Embryonic facial prominence (tissue), 1 donor: Measurements from ENCODE around the gene NOS3.
"Not testable (repeated sequence)": the region's sequence is repeated elsewhere in the genome, so short reads cannot be mapped to it uniquely, and the experiment has no call there.

Experiments used
- DNase-seq: peaks from one replicate; pipeline ENCODE4 v3.0.0-alpha.2; 2016; ENCODE audit errors: extremely low spot score

NOS3 gene

DNA sequence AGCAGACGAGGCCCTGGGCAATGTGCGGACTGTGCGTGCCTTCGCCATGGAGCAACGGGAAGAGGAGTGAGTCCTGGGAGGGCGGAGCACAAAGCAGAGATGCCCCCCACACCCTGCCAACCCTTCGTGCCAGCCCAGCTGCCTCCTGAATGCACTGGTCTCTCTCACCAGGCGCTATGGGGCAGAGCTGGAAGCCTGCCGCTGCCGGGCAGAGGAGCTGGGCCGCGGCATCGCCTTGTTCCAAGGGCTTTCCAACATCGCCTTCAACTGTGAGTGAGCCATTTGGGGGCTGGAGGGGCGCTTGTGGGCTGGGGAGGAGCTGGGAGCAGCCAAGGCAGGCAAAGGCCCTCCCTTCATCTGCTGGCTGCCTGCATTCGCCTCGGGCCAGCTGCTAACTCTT lies 45.1 kb downstream of the NOS3 start:
- DNase-seq = no peak

GRCh38 chr7:151038951-151039849 lies 48.4 kb downstream of the NOS3 start:
- no peak for DNase-seq

DNA sequence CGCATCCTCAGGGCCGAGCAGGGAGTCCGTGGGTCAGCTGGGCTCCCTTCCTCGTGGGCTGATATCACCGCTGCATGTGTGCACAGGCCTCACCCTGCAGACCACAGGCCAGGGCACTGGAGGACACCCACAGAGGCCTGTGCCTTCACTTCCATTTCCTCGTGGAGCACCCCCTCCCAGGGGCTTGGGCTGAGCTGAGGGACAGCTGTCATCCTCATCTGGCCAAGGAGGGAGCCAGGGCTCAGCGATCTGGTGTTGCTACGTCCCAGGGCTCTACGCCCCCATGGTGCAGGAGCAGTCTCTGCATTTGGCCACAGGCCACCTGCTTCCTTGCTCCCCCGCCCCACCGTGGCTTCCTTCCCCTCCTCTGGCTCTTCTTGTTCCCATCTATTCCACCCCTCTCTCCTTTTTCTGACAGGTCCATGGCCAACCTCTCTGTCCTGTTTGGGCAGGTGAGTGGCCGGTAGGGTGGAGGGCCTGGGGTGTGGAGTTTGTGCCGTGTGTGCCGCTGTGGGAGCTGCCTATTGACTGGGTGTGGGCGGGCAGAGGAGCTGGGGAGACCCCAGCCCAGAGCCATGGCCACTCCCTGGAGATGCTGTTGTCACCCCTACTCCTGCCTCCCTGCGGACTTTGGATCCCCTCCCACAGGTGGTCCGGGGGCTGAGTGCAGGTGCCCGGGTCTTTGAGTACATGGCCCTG lies 49.2 kb downstream of the NOS3 start:
- no peak for DNase-seq

GRCh38 chr7:151040616-151041375 lies 50.0 kb downstream of the NOS3 start:
- DNase-seq = no peak

GRCh38 chr7:151043449-151043848 lies 52.6 kb downstream of the NOS3 start:
- DNase-seq = not testable (repeated sequence)

GRCh38 chr7:151043959-151044358 lies 53.1 kb downstream of the NOS3 start:
- DNase-seq = no peak

- no peak for DNase-seq
These were observed 54.4 kb downstream of the NOS3 start for GRCh38 chr7:151045262-151045661.

DNA sequence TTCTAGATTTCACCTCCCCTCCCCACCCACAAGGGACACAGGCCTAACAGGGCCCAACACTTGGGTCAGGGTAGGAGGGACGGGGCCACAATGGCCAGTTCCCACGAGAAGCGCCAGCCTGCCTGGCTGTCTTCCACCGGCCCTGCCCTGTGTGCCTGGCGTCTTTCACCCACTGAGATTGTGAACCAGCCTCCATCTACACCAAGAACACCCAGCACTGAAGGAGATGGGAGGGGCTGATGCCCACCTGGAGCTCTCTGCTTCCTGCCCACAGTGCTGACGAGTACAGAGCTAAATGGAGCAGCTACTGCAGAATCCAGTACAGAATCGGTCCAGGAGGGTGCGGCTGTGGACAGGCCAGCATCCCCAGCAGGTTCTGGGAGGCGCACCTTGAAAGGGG lies 55.1 kb downstream of the NOS3 start:
- DNase-seq = no peak

GRCh38 chr7:151046603-151047573 lies 56.1 kb downstream of the NOS3 start:
- no peak for DNase-seq

GRCh38 chr7:151047976-151048815 lies 57.4 kb downstream of the NOS3 start, which contains the start of gene ASIC3:
TSS of gene ASIC3 (plus strand) at chr7:151048531. CDS start at chr7:151048886, 355 bp downstream.
- DNase-seq = no peak

GRCh38 chr7:151048911-151049463 lies 58.2 kb downstream of the NOS3 start:
- no peak for DNase-seq

DNA sequence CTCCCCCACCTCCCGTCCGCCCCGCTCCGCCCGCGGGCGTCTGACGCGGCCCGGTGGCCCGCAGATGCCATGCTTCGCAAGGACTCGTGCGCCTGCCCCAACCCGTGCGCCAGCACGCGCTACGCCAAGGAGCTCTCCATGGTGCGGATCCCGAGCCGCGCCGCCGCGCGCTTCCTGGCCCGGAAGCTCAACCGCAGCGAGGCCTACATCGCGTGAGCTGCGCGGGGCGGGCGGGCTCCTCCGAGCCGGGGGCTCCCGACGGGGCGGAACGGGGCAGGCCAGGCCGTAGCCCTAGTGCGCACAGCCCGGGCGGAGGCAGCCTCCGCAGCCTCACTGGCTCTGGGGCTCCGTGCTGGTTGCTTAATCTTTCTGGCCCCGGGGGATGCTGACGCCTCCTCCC lies 60.3 kb downstream of the NOS3 start:
- DNase-seq = no peak

GRCh38 chr7:151053096-151053495 lies 62.3 kb downstream of the NOS3 start:
- DNase-seq = no peak

DNA sequence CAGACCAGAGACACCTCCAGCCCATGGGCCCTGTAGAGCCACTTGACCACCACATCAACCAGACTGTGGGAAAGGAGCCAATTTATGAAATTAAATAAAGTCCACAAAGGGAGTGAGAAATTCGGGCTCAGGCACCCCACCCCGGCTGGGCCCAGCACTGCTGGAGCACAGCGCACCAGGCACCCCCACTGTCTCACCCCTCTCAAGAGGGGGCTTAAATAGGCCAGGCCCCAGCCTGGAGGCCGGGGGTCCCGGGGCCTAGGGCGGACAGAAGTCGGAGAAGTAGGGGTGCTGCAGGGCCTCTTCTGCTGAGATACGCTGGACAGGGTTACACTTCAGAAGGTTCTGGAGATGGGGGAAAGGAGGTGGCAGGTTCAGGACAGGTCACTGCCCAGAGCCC lies 62.9 kb downstream of the NOS3 start:
- no peak for DNase-seq

GRCh38 chr7:151056283-151056665 lies 65.5 kb downstream of the NOS3 start:
- no peak for DNase-seq

GRCh38 chr7:151056666-151057505 lies 66.1 kb downstream of the NOS3 start:
- no peak for DNase-seq

DNA sequence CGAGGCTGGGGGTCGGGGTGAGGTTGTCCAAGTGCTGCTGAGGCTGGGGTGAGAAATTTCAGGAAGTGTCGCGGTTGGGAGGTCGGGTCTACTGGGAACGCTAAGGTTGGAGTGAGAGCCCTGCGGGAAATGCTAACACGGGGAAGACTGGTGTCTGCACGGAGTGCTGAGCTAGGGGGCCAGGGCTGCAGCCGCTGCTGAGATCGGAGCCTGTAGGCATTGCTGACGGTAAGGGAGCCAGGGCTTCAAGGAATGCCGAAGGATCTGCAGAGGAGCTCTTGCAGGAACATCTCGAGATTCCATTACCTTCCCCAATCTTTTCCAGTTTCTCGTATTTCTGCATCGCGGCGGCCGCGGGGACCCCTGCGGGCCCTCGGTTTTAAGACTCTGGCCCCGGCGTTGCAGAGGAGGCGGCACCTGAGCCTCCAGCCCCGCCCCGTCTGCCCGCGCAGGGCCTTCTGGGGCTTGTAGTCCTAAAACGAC lies 66.7 kb downstream of the NOS3 start, which contains the start of gene CDK5:
Gene CDK5 (minus strand): TSS at position 392 of the 483 bp plus-strand sequence. CDS start 49 bp downstream, at position 343.
- DNase-seq = no peak

- DNase-seq = peak; percentile 100
These were observed 67.4 kb downstream of the NOS3 start for GRCh38 chr7:151057989-151058780.
